Fibroblast of lung (primary cell): ENCODE results near the gene SUN3. TPM values are rescaled to one million over a fixed set of nuclear protein-coding genes. Genes with fewer than 3 reads are reported as not detected.

ENCODE experiments used
- DNase-seq, 2 donors: peaks; one replicate each; pipeline versions ENCODE4 v3.0.0 to v3.0.0-alpha.2; 2010; ENCODE audit warnings: low read depth in 2 of 2
- H2AFZ ChIP-seq: 2 replicates; pipeline ENCODE4 v1.5.1; 2012; ENCODE audit warnings: low read length, control low read depth, inconsistent platforms
- H3K27ac ChIP-seq: 2 replicates; pipeline ENCODE4 v1.5.1; 2011; ENCODE audit warnings: low read length, control low read depth; ENCODE audit not compliant: insufficient read depth
- H3K27me3 ChIP-seq: 2 replicates; pipeline ENCODE4 v1.5.1; 2011; ENCODE audit warnings: mild to moderate bottlenecking, low read length; ENCODE audit not compliant: control insufficient read depth, insufficient read depth
- H3K36me3 ChIP-seq: 2 replicates; pipeline ENCODE4 v1.5.1; 2011; ENCODE audit warnings: low read length; ENCODE audit not compliant: control insufficient read depth, insufficient read depth
- H3K4me1 ChIP-seq: 2 replicates; pipeline ENCODE4 v1.5.1; 2011; ENCODE audit warnings: low read length; ENCODE audit not compliant: control insufficient read depth, insufficient read depth; ENCODE audit errors: extremely low read depth
- H3K4me2 ChIP-seq: 2 replicates; pipeline ENCODE4 v1.5.1; 2011; ENCODE audit warnings: low read length, control low read depth; ENCODE audit not compliant: insufficient read depth; ENCODE audit errors: extremely low read depth
- H3K4me3 ChIP-seq, 4 experiments: fragments of 200-600 bp in 1 of 4; sonication (generic) in 1 of 4; replicated peaks in 1 of 4; 2 replicates each; pipeline ENCODE4 v1.5.1; 2011 to 2016; ENCODE audit warnings: low read length in 4 of 4, low read depth in 3 of 4, mild to moderate bottlenecking in 3 of 4, control low read depth in 2 of 4, inconsistent platforms in 1 of 4, mixed read lengths in 1 of 4; ENCODE audit not compliant: insufficient read depth in 1 of 4; ENCODE audit errors: control extremely low read depth in 1 of 4
- H3K79me2 ChIP-seq: 2 replicates; pipeline ENCODE4 v1.5.1; 2012; ENCODE audit warnings: mild to moderate bottlenecking, low read length, inconsistent platforms; ENCODE audit not compliant: control insufficient read depth, insufficient read depth
- H3K9ac ChIP-seq: 2 replicates; pipeline ENCODE4 v1.5.1; 2011; ENCODE audit warnings: mild to moderate bottlenecking, low read length, control low read depth; ENCODE audit not compliant: insufficient read depth
- H3K9me3 ChIP-seq: 2 replicates; pipeline ENCODE4 v1.5.1; 2012; ENCODE audit warnings: low read depth, low read length; ENCODE audit not compliant: control insufficient read depth, insufficient read depth
- H4K20me1 ChIP-seq: 2 replicates; pipeline ENCODE4 v1.5.1; 2011; ENCODE audit warnings: low read length; ENCODE audit not compliant: control insufficient read depth, insufficient read depth; ENCODE audit errors: extremely low read depth
- CTCF ChIP-seq, 2 donors: IDR thresholded peaks in 1 of 2; conservative IDR thresholded peaks in 1 of 2; 1 replicate in 1 of 2; 2 replicates in 1 of 2; pipeline ENCODE4 v1.5.1; 2011 to 2012; ENCODE audit warnings: low read length in 2 of 2, control low read depth in 1 of 2, inconsistent platforms in 1 of 2, low read depth in 1 of 2, mild to moderate bottlenecking in 1 of 2
- EZH2 ChIP-seq: IDR thresholded peaks from 2 replicates; pipeline ENCODE4 v1.5.1; 2012; ENCODE audit warnings: low read length, control low read depth, mild to moderate bottlenecking; ENCODE audit errors: missing control alignments
- polyA plus RNA-seq, 2 donors: library from polyadenylated mRNA; depleted of rRNA in 1 of 2; stranded (reverse) in 1 of 2; unstranded in 1 of 2; fragments of >200 nt; gene quantifications; 2 replicates each; pipeline ENCODE4 v1.2.1, GENCODE V29; 2011 to 2012; ENCODE audit warnings: missing spikeins in 1 of 2
- total RNA-seq: library from RNA; depleted of rRNA; stranded (reverse); fragments of >200 nt; gene quantifications from 2 replicates; pipeline ENCODE4 v1.2.1, GENCODE V29; 2014

Gene SUN3
- total and polyA plus RNA-seq, 2 donors (not counting 1 experiment from before 2014, with no cell fraction given), result not detected

- H3K36me3 ChIP-seq, result no peaks in the 10 kb centered on the region
- H3K4me2 ChIP-seq, result no peak overlapping the region
- no peak overlapping the region for H3K4me3 ChIP-seq
- H2AFZ ChIP-seq, result no peak overlapping the region
- no peak overlapping the region for H3K9ac ChIP-seq
- H4K20me1 ChIP-seq, result no peaks in the 10 kb centered on the region
- DNase-seq, result no peak
- H3K9me3 ChIP-seq, result no peaks in the 10 kb centered on the region
- no peaks in the 10 kb centered on the region for H3K79me2 ChIP-seq
- no peak overlapping the region for H3K27ac ChIP-seq
- TF ChIP-seq EZH2 (no peak), CTCF (conservative IDR thresholded peaks at IDR 0.05 in 1 of 2, IDR thresholded peaks at IDR 0.05 in 1 of 2; ENCODE audit: low read depth in 1 of 2, low read length in 2 of 2) (no peak)
- H3K4me1 ChIP-seq, result no peaks in the 10 kb centered on the region
- H3K27me3 ChIP-seq, result no peaks in the 10 kb centered on the region
Observed at GRCh38 chr7:47951374-47951773, 77.5 kb downstream of the SUN3 start.

- H3K4me3 ChIP-seq, result no peak overlapping the region
- no peaks in the 10 kb centered on the region for H3K79me2 ChIP-seq
- no peak overlapping the region for H2AFZ ChIP-seq
- no peaks in the 10 kb centered on the region for H3K9me3 ChIP-seq
- H3K36me3 ChIP-seq, result no peaks in the 10 kb centered on the region
- no peak overlapping the region for H3K27ac ChIP-seq
- TF ChIP-seq CTCF (conservative IDR thresholded peaks at IDR 0.05 in 1 of 2, IDR thresholded peaks at IDR 0.05 in 1 of 2; ENCODE audit: low read depth in 1 of 2, low read length in 2 of 2) (no peak), EZH2 (no peak)
- no peak for DNase-seq
- no peaks in the 10 kb centered on the region for H3K4me1 ChIP-seq
- no peak overlapping the region for H3K9ac ChIP-seq
- no peak overlapping the region for H3K4me2 ChIP-seq
- no peaks in the 10 kb centered on the region for H3K27me3 ChIP-seq
- H4K20me1 ChIP-seq, result no peaks in the 10 kb centered on the region
Observed at GRCh38 chr7:47950714-47951113, 78.2 kb downstream of the SUN3 start.

GRCh38 chr7:47949703-47950102, 79.2 kb downstream of the SUN3 start:
- Histone ChIP-seq H3K4me1 (no peaks in the 10 kb centered on the region), H4K20me1 (no peaks in the 10 kb centered on the region), H2AFZ (no peak overlapping the region), H3K36me3 (no peaks in the 10 kb centered on the region), H3K27me3 (no peaks in the 10 kb centered on the region), H3K9me3 (no peaks in the 10 kb centered on the region), H3K79me2 (no peaks in the 10 kb centered on the region), H3K27ac (no peak overlapping the region), H3K9ac (no peak overlapping the region), H3K4me3 (no peak overlapping the region), H3K4me2 (no peak overlapping the region)
- TF ChIP-seq EZH2, result no peak
- TF ChIP-seq CTCF (conservative IDR thresholded peaks at IDR 0.05 in 1 of 2, IDR thresholded peaks at IDR 0.05 in 1 of 2; ENCODE audit: low read depth in 1 of 2, low read length in 2 of 2), result no peak
- DNase-seq, result no peak
